HT1080 (cell line): Measurements from ENCODE around the gene LRP11. TPM values are rescaled to one million over a fixed set of nuclear protein-coding genes. Genes with fewer than 3 reads are reported as not detected.

Experiments
- DNase-seq: peaks from one replicate; pipeline ENCODE4 v3.0.0-alpha.2; 2015; ENCODE audit warnings: low read depth
- total RNA-seq: library from RNA; depleted of rRNA; stranded (reverse); fragments of >200 nt; shearing (Covaris generic); gene quantifications from 2 replicates; pipeline ENCODE4 v1.2.3, GENCODE V29; 2014; rRNA removed

The LRP11 gene
- total RNA-seq, 1 experiment from 2014 or later = 17.4 TPM

GRCh38 chr6:149806127-149806526 lies 58.0 kb downstream of the LRP11 start:
- DNase-seq = peak; percentile 20

- no peak for DNase-seq
Observed at GRCh38 chr6:149783551-149783950, 80.6 kb downstream of the LRP11 start.

- DNase-seq = no peak
Observed at GRCh38 chr6:149782337-149782736, 81.8 kb downstream of the LRP11 start.

- no peak for DNase-seq
Observed at GRCh38 chr6:149781715-149782114, 82.4 kb downstream of the LRP11 start.

- DNase-seq = no peak
Observed at GRCh38 chr6:149779644-149779963, 84.6 kb downstream of the LRP11 start.

- no peak for DNase-seq
Observed at GRCh38 chr6:149777624-149778023, 86.5 kb downstream of the LRP11 start.

- no peak for DNase-seq
Observed at GRCh38 chr6:149771925-149772324, 92.2 kb downstream of the LRP11 start.

- DNase-seq = no peak
Observed at GRCh38 chr6:149771185-149771584, 93.0 kb downstream of the LRP11 start.

GRCh38 chr6:149769676-149770075 lies 94.5 kb downstream of the LRP11 start:
- no peak for DNase-seq

Other genes with a start within 250 kb of the LRP11 start
- gene KATNA1, start 215.6 kb downstream of the LRP11 start, total RNA-seq = 19.2 and 22.3 TPM in 2 replicates
- gene LATS1, start 146.3 kb downstream of the LRP11 start, total RNA-seq = 15.0 and 17.9 TPM in 2 replicates
- 42.5 and 49.7 TPM in 2 replicates for gene NUP43, start 117.8 kb downstream of the LRP11 start, total RNA-seq
- 132 and 158 TPM in 2 replicates for gene PCMT1, start 114.6 kb downstream of the LRP11 start, total RNA-seq
- 11.3 and 14.6 TPM in 2 replicates for gene RAET1E, start 33.8 kb upstream of the LRP11 start, total RNA-seq
- gene RAET1G, start 58.8 kb upstream of the LRP11 start, total RNA-seq = 1.6 and 2.4 TPM in 2 replicates
- 11.6 and 12.2 TPM in 2 replicates for gene ULBP2, start 77.7 kb upstream of the LRP11 start, total RNA-seq
- not detected in 2 replicates for gene ULBP1, start 99.6 kb upstream of the LRP11 start, total RNA-seq
- gene RAET1L, start 161.2 kb upstream of the LRP11 start, total RNA-seq = not detected in 2 replicates
- 14.1 and 18.3 TPM in 2 replicates for gene ULBP3, start 204.8 kb upstream of the LRP11 start, total RNA-seq